GM19193 (cell line): ENCODE data around the gene SIGMAR1.

Source experiments
- POLR2A ChIP-seq: IDR thresholded peaks from 4 replicates; pipeline ENCODE4 v1.6.1; 2011; ENCODE audit not compliant: insufficient read depth, insufficient read length; ENCODE audit errors: extremely low read depth

Gene SIGMAR1

GRCh38 chr9:34663303-34663605 is 25.7 kb upstream of the SIGMAR1 start:
- no peak for TF ChIP-seq POLR2A

- no peak for TF ChIP-seq POLR2A
Observed at GRCh38 chr9:34662526-34663302, 25.1 kb upstream of the SIGMAR1 start, which contains the start of gene CCL27. Gene CCL27, minus strand, starts transcription at chr9:34662657. Its CDS starts 24 bp downstream, at chr9:34662633.

- no peak for TF ChIP-seq POLR2A
Observed at GRCh38 chr9:34659592-34660253, 22.1 kb upstream of the SIGMAR1 start.

- TF ChIP-seq POLR2A: no peak
Observed at GRCh38 chr9:34658461-34658860, 20.9 kb upstream of the SIGMAR1 start.

- TF ChIP-seq POLR2A: no peak
Observed at GRCh38 chr9:34656992-34657391, 19.4 kb upstream of the SIGMAR1 start.

- TF ChIP-seq POLR2A: no peak
Observed at GRCh38 chr9:34655394-34655793, 17.8 kb upstream of the SIGMAR1 start.

GRCh38 chr9:34654323-34655051 is 16.9 kb upstream of the SIGMAR1 start:
- TF ChIP-seq POLR2A: no peak

- no peak for TF ChIP-seq POLR2A
Observed at GRCh38 chr9:34653151-34654072, 15.8 kb upstream of the SIGMAR1 start.

GRCh38 chr9:34652602-34653000 is 15.0 kb upstream of the SIGMAR1 start:
- TF ChIP-seq POLR2A: no peak

- no peak for TF ChIP-seq POLR2A
Observed at GRCh38 chr9:34651876-34652601, 14.5 kb upstream of the SIGMAR1 start, which contains the start of gene IL11RA. Gene IL11RA, plus strand, starts transcription at chr9:34652185. Its CDS starts 3,033 bp downstream, at chr9:34655218.

- no peak for TF ChIP-seq POLR2A
Observed at GRCh38 chr9:34651321-34651720, 13.7 kb upstream of the SIGMAR1 start.

GRCh38 chr9:34650816-34651215 is 13.2 kb upstream of the SIGMAR1 start:
- TF ChIP-seq POLR2A: no peak

GRCh38 chr9:34648673-34649072 is 11.1 kb upstream of the SIGMAR1 start:
- TF ChIP-seq POLR2A: no peak

- no peak for TF ChIP-seq POLR2A
Observed at GRCh38 chr9:34647651-34648050, 10.1 kb upstream of the SIGMAR1 start.
